HCT116 (cell line): Measurements from ENCODE around the gene TDRD9. TPM values are rescaled to one million over a fixed set of nuclear protein-coding genes. Genes with fewer than 3 reads are reported as not detected.

Experiments used
- ATAC-seq: fragments of 200-7000 bp; cut with Tn5 transposase; 2 replicates; pipeline ENCODE4 v1.9.1; 2020; ENCODE audit warnings: mild to moderate bottlenecking, moderate library complexity
- BruUV-seq: library from RNA; stranded (reverse); fragments of 400-500 nt; replicated peaks from 2 replicates; lab custom pipeline; 2021; lab: Mats Ljungman, UMichigan
- CTCF ChIA-PET: fragments of 300-600 bp; sonication (Branson Sonifier 250); formaldehyde crosslinking; loops from one replicate; lab custom pipeline; 2021; ENCODE audit warnings: antibody characterized with exemption; lab: Charles Lee
- POLR2A ChIA-PET: fragments of 300-600, 350-600 bp; sonication (Branson Sonifier 250); formaldehyde crosslinking; loops from one replicate; lab custom pipeline; 2021; ENCODE audit warnings: antibody characterized with exemption; lab: Charles Lee
- RAD21 ChIA-PET, 2 experiments: fragments of 300-600 bp; sonication (Branson Sonifier 250); formaldehyde crosslinking; loops; one replicate each; lab custom pipeline; 2023; ENCODE audit warnings: low total read pairs in 2 of 2; ENCODE audit not compliant: uncharacterized antibody in 2 of 2, unreplicated experiment in 2 of 2, low non-redundant PET in 1 of 2; lab: Charles Lee
- DNase-seq: peaks from one replicate; pipeline ENCODE4 v3.0.0-alpha.2; 2010; ENCODE audit warnings: low read depth, low spot score
- H2AFZ ChIP-seq: fragments of 200-600 bp; shearing (Covaris generic), sonication (generic); 2 replicates; pipeline ENCODE4 v1.6.1; 2017; ENCODE audit warnings: low read depth, mixed run types, mixed read lengths, antibody characterized with exemption, low read length; ENCODE audit not compliant: poor library complexity, severe bottlenecking
- H3K27ac ChIP-seq: 2 replicates; pipeline ENCODE4 v1.5.1; 2012; ENCODE audit warnings: low read depth, low read length
- H3K27me3 ChIP-seq: fragments of 200-600 bp; sonication (generic); 2 replicates; pipeline ENCODE4 v1.6.1; 2016; ENCODE audit warnings: mixed run types, low read length, mixed read lengths; ENCODE audit not compliant: insufficient read depth
- H3K36me3 ChIP-seq, 2 experiments: fragments of 200-500 bp in 1 of 2; fragments of 200-600 bp in 1 of 2; sonication (Bioruptor generic) in 1 of 2; sonication (generic) in 1 of 2; 2 replicates each; pipeline versions ENCODE4 v1.5.1 to v1.6.1; 2014 to 2016; ENCODE audit warnings: low read length in 2 of 2, inconsistent platforms in 1 of 2, mixed read lengths in 1 of 2, mixed run types in 1 of 2; ENCODE audit not compliant: insufficient read depth in 2 of 2, control insufficient read depth in 1 of 2
- H3K4me1 ChIP-seq, 2 experiments: fragments of 200-600 bp in 1 of 2; sonication (generic) in 1 of 2; 2 replicates each; pipeline versions ENCODE4 v1.5.1 to v1.6.1; 2012 to 2017; ENCODE audit warnings: low read length in 2 of 2, inconsistent platforms in 1 of 2, mild to moderate bottlenecking in 1 of 2, mixed read lengths in 1 of 2, mixed run types in 1 of 2, moderate library complexity in 1 of 2; ENCODE audit not compliant: insufficient read depth in 2 of 2, control insufficient read depth in 1 of 2
- H3K4me2 ChIP-seq: fragments of 200-600 bp; sonication (generic); 2 replicates; pipeline ENCODE4 v1.6.1; 2017; ENCODE audit warnings: mixed run types, low read length, mixed read lengths
- H3K4me3 ChIP-seq, 2 experiments: fragments of 200-600 bp in 1 of 2; sonication (generic) in 1 of 2; replicated peaks in 1 of 2; 2 replicates each; pipeline ENCODE4 v1.5.1; 2011 to 2016; ENCODE audit warnings: low read length in 2 of 2, control low read depth in 1 of 2, low read depth in 1 of 2, mild to moderate bottlenecking in 1 of 2, mixed read lengths in 1 of 2, mixed run types in 1 of 2
- H3K79me2 ChIP-seq: fragments of 200-600 bp; sonication (generic); 2 replicates; pipeline ENCODE4 v1.6.1; 2017; ENCODE audit warnings: mild to moderate bottlenecking, mixed run types, low read length, moderate library complexity, mixed read lengths; ENCODE audit not compliant: insufficient read depth
- H3K9ac ChIP-seq: fragments of 200-600 bp; sonication (generic); 2 replicates; pipeline ENCODE4 v1.6.1; 2016; ENCODE audit warnings: low read length, mixed read lengths
- H3K9me2 ChIP-seq: fragments of 200-600 bp; sonication (generic), shearing (Covaris generic); 2 replicates; pipeline ENCODE4 v1.6.1; 2017; ENCODE audit warnings: mixed run types, mild to moderate bottlenecking, moderate library complexity; ENCODE audit not compliant: insufficient read depth
- H3K9me3 ChIP-seq, 2 experiments: fragments of 200-500 bp in 1 of 2; fragments of 200-600 bp in 1 of 2; sonication (Bioruptor generic) in 1 of 2; sonication (generic) in 1 of 2; 2 replicates each; pipeline ENCODE4 v1.6.1; 2014 to 2017; ENCODE audit warnings: low read length in 2 of 2, mixed read lengths in 2 of 2, inconsistent platforms in 1 of 2, low read depth in 1 of 2, mild to moderate bottlenecking in 1 of 2, mixed run types in 1 of 2, moderate library complexity in 1 of 2; ENCODE audit not compliant: control insufficient read depth in 1 of 2, insufficient read depth in 1 of 2
- H4K20me1 ChIP-seq: fragments of 200-600 bp; sonication (generic), shearing (Covaris generic); 2 replicates; pipeline ENCODE4 v1.6.1; 2017; ENCODE audit warnings: mixed run types, mild to moderate bottlenecking, moderate library complexity; ENCODE audit not compliant: insufficient read depth
- CEBPB ChIP-seq: IDR thresholded peaks from 2 replicates; pipeline ENCODE4 v1.6.1; 2012; ENCODE audit warnings: low read depth
- EGR1 ChIP-seq: IDR thresholded peaks from 2 replicates; pipeline ENCODE4 v1.6.1; 2012; ENCODE audit warnings: low read depth
- ELF1 ChIP-seq: IDR thresholded peaks from 2 replicates; pipeline ENCODE4 v1.6.1; 2012; ENCODE audit warnings: low read depth, borderline replicate concordance
- MAX ChIP-seq: IDR thresholded peaks from 2 replicates; pipeline ENCODE4 v1.6.1; 2012
- POLR2AphosphoS5 ChIP-seq: IDR thresholded peaks from 2 replicates; pipeline ENCODE4 v1.6.1; 2011; ENCODE audit warnings: mild to moderate bottlenecking, low read depth, low read length, moderate library complexity
- RAD21 ChIP-seq: IDR thresholded peaks from 2 replicates; pipeline ENCODE4 v1.6.1; 2012; ENCODE audit warnings: low read depth, mild to moderate bottlenecking
- SIN3A ChIP-seq: IDR thresholded peaks from 2 replicates; pipeline ENCODE4 v1.6.1; 2012; ENCODE audit warnings: low read depth
- SP1 ChIP-seq: IDR thresholded peaks from 2 replicates; pipeline ENCODE4 v1.6.1; 2012; ENCODE audit warnings: low read depth
- SRF ChIP-seq: IDR thresholded peaks from 2 replicates; pipeline ENCODE4 v1.6.1; 2012; ENCODE audit warnings: low read depth
- TCF7L2 ChIP-seq: IDR thresholded peaks from 2 replicates; pipeline ENCODE4 v1.7.0; 2011; ENCODE audit warnings: borderline replicate concordance, inconsistent platforms; ENCODE audit not compliant: insufficient read depth, insufficient read length; ENCODE audit errors: extremely low read depth
- ZNF274 ChIP-seq: fragments of 200-500 bp; sonication (Bioruptor generic); IDR thresholded peaks from 2 replicates; pipeline ENCODE4 v1.6.1; 2014; ENCODE audit warnings: mild to moderate bottlenecking, low read depth, low read length, inconsistent platforms
- intact Hi-C: fragments of 100-400 bp; cut with micrococcal nuclease; formaldehyde crosslinking; loops from 2 replicates; pipeline ENCODE4 v1.10.0; 2022
- total RNA-seq: library from RNA; stranded (reverse); gene quantifications from one replicate; pipeline ENCODE4 v1.2.1, GENCODE V29; 2021; ENCODE audit not compliant: unreplicated experiment

TDRD9 gene
- total RNA-seq, 1 experiment from 2014 or later, result not detected

GRCh38 chr14:104069541-104069940 lies 141.3 kb downstream of the TDRD9 start:
- ChIA-PET RAD21 (no interaction called here), POLR2A (no interaction called here), CTCF (interaction anchor here (0.6 to 1.5 kb wide), 2 partner anchors 28 to 60 kb away, joined by 3 to 4 read pairs; no protein-coding TSS in a partner anchor)
- BruUV-seq, result no TSS peak
- Histone ChIP-seq H3K27ac (no peak overlapping the region), H3K4me1 (no peaks in the 10 kb centered on the region), H3K4me2 (no peak overlapping the region), H3K9ac (no peak overlapping the region), H3K4me3 (no peak overlapping the region), H2AFZ (no peak overlapping the region), H4K20me1 (no peaks in the 10 kb centered on the region), H3K79me2 (no peaks in the 10 kb centered on the region), H3K9me2 (no peaks in the 10 kb centered on the region), H3K27me3 (no peaks in the 10 kb centered on the region), H3K9me3 (peaks cover 6 to 11% of the 10 kb centered on the region in 2 experiments; a peak in 2 of 4 replicates), H3K36me3 (no peaks in the 10 kb centered on the region)
- TF ChIP-seq SIN3A (no peak), POLR2AphosphoS5 (no peak), SRF (no peak), CEBPB (no peak), MAX (no peak), TCF7L2 (no peak), ELF1 (no peak), RAD21 (no peak)
- ATAC-seq (no peak), DNase-seq (no peak)
- intact Hi-C loops, result no loop called here

GRCh38 chr14:104072586-104072985 lies 144.3 kb downstream of the TDRD9 start:
- Histone ChIP-seq H3K4me2 (no peak overlapping the region), H3K79me2 (no peaks in the 10 kb centered on the region), H4K20me1 (no peaks in the 10 kb centered on the region), H3K9me3 (peaks cover 6 to 7% of the 10 kb centered on the region in 2 experiments; a peak in 2 of 4 replicates), H3K9me2 (no peaks in the 10 kb centered on the region), H3K27me3 (no peaks in the 10 kb centered on the region), H3K4me3 (no peak overlapping the region), H3K9ac (no peak overlapping the region), H3K4me1 (no peaks in the 10 kb centered on the region), H2AFZ (no peak overlapping the region), H3K36me3 (no peaks in the 10 kb centered on the region), H3K27ac (no peak overlapping the region)
- ChIA-PET RAD21 (no interaction called here), POLR2A (no interaction called here), CTCF (no interaction called here)
- no TSS peak for BruUV-seq
- TF ChIP-seq ELF1 (no peak), ZNF274 (no peak), SRF (no peak), EGR1 (no peak), CEBPB (no peak), POLR2AphosphoS5 (no peak), SP1 (no peak)
- DNase-seq (no peak), ATAC-seq (no peak)
- intact Hi-C loops, result no loop called here
